GM23338 (cell line): ENCODE measurements around the gene SDC3.

ENCODE experiments used
- CREB1 ChIP-seq: fragments of 250-450 bp; sonication (Bioruptor Pico); IDR thresholded peaks from 2 replicates; pipeline ENCODE4 v1.5.0; 2020; ENCODE audit warnings: low read depth, mild to moderate bottlenecking, moderate library complexity
- CTCF ChIP-seq, 2 experiments: fragments of 200-600 bp in 1 of 2; sonication (generic) in 1 of 2; conservative IDR thresholded peaks; 2 replicates each; pipeline versions ENCODE4 v1.5.1 to v1.6.1; 2016 to 2017; ENCODE audit warnings: antibody characterized with exemption in 2 of 2, low read depth in 2 of 2, mild to moderate bottlenecking in 2 of 2, moderate library complexity in 1 of 2
- EZH2 ChIP-seq: fragments of 200-600 bp; sonication (generic); IDR thresholded peaks from one replicate; pipeline ENCODE4 v1.8.0; 2017; ENCODE audit warnings: antibody characterized with exemption, mild to moderate bottlenecking, low read depth; ENCODE audit not compliant: unreplicated experiment
- EZH2phosphoT487 ChIP-seq: fragments of 200-600 bp; sonication (generic); IDR thresholded peaks from one replicate; pipeline ENCODE4 v1.8.1; 2018; ENCODE audit warnings: antibody characterized with exemption; ENCODE audit not compliant: unreplicated experiment
- JUNB ChIP-seq: IDR thresholded peaks from one replicate; pipeline ENCODE4 v1.6.1; 2016; ENCODE audit warnings: antibody characterized with exemption; ENCODE audit not compliant: unreplicated experiment
- POLR2AphosphoS5 ChIP-seq: IDR thresholded peaks from 2 replicates; pipeline ENCODE4 v1.6.1; 2016; ENCODE audit warnings: antibody characterized with exemption, low read depth
- REST ChIP-seq: IDR thresholded peaks from one replicate; pipeline ENCODE4 v1.6.1; 2018; ENCODE audit warnings: antibody characterized with exemption; ENCODE audit not compliant: unreplicated experiment

GRCh38 chr1:30876451-30877204 is 31.9 kb downstream of the SDC3 start:
- TF ChIP-seq CTCF (conservative IDR thresholded peaks at IDR 0.05; ENCODE audit: low read depth in 2 of 2), result peak; percentile 28 to 40; a peak in 3 of 4 replicates
- TF ChIP-seq REST, result no peak
- no peak for TF ChIP-seq EZH2
- TF ChIP-seq JUNB, result no peak
- no peak for TF ChIP-seq POLR2AphosphoS5
- TF ChIP-seq EZH2phosphoT487, result no peak
- TF ChIP-seq CREB1, result no peak
